HL-60 (cell line): ENCODE measurements around the gene OGN.

Experiments
- DNase-seq, 2 experiments: peaks; one replicate each; pipeline ENCODE4 v3.0.0-alpha.2; 2010 to 2020; ENCODE audit warnings: low read depth in 1 of 2, low spot score in 1 of 2
- H3K27ac ChIP-seq: fragments of 250-450 bp; sonication (Bioruptor Pico); replicated peaks from 2 replicates; pipeline ENCODE4 v1.5.1; 2020; ENCODE audit warnings: mild to moderate bottlenecking, moderate library complexity
- H3K27me3 ChIP-seq: fragments of 250-450 bp; sonication (Bioruptor Pico); 2 replicates; pipeline ENCODE4 v1.5.1; 2021; ENCODE audit warnings: mild to moderate bottlenecking, moderate library complexity; ENCODE audit not compliant: insufficient read depth, poor library complexity, severe bottlenecking
- H3K4me3 ChIP-seq: replicated peaks from 2 replicates; pipeline ENCODE4 v1.5.1; 2011; ENCODE audit warnings: mild to moderate bottlenecking, control low read depth, low read length; ENCODE audit not compliant: insufficient read depth
- CTCF ChIP-seq: IDR thresholded peaks from one replicate; pipeline ENCODE4 v1.5.1; 2011; ENCODE audit warnings: low read length, control low read depth, inconsistent platforms; ENCODE audit not compliant: insufficient read depth
- GABPA ChIP-seq: IDR thresholded peaks from 2 replicates; pipeline ENCODE4 v1.6.1; 2012; ENCODE audit warnings: low read depth
- POLR2AphosphoS5 ChIP-seq: IDR thresholded peaks from 2 replicates; pipeline ENCODE4 v1.6.1; 2012; ENCODE audit warnings: low read depth
- SPI1 ChIP-seq: IDR thresholded peaks from 2 replicates; pipeline ENCODE4 v1.6.1; 2012; ENCODE audit warnings: low read depth, mild to moderate bottlenecking, borderline replicate concordance
- TF ChIP-seq, protein P1 (sequence below): IDR thresholded peaks from 2 replicates; pipeline ENCODE4 v1.6.1; 2012; ENCODE audit warnings: low read depth; ENCODE audit not compliant: insufficient replicate concordance

The OGN gene

DNA sequence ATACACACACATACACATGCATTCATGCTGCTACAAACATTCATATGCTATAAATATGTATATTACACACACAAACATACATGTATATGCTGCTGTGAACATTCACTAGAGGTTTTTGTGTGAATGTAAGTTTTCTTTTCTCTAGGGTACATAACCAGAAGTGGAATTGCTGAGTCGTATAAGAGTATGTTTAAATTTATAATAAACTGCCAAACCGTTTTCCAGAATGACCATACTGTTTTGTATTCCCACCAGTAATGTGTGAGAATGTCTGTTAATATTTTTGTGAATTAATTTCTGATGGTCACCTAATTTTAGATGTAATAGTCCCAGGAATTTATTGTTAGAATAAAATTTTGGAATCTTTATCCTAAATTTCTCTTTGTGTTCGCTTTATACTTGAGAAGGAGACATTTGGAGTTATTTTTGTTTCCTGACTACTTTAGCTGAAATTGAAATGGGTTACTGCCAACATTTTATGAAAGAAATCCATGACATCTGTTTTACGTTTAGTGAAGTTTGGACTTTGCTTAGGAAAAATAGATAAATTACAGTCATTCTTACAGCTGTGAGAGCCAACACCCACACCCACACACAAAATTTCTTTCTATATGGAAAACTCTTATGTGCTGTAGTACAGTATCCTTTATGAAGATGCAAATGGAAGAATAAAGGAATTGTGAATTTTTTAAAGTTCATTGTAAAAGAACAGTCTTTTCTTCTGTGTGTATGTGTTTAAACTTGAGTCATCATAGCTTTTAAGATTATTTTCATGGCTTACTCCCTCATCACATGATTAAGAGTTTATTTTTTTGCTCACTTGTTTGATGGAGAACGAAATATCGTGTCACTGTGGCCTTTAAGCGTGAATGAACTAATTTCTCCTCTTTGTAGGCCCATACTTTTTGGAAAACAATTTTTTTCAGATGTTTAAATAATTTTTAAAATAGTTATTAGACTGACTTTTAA, 54.3 kb downstream of the OGN start:
- no peak overlapping the region for H3K27ac ChIP-seq
- H3K27me3 ChIP-seq: no peaks in the 10 kb centered on the region
- DNase-seq: no peak
- H3K4me3 ChIP-seq: no peak overlapping the region
- TF ChIP-seq SPI1 (no peak), POLR2AphosphoS5 (no peak), GABPA (no peak), CTCF (no peak)
- TF ChIP-seq, protein P1, sequence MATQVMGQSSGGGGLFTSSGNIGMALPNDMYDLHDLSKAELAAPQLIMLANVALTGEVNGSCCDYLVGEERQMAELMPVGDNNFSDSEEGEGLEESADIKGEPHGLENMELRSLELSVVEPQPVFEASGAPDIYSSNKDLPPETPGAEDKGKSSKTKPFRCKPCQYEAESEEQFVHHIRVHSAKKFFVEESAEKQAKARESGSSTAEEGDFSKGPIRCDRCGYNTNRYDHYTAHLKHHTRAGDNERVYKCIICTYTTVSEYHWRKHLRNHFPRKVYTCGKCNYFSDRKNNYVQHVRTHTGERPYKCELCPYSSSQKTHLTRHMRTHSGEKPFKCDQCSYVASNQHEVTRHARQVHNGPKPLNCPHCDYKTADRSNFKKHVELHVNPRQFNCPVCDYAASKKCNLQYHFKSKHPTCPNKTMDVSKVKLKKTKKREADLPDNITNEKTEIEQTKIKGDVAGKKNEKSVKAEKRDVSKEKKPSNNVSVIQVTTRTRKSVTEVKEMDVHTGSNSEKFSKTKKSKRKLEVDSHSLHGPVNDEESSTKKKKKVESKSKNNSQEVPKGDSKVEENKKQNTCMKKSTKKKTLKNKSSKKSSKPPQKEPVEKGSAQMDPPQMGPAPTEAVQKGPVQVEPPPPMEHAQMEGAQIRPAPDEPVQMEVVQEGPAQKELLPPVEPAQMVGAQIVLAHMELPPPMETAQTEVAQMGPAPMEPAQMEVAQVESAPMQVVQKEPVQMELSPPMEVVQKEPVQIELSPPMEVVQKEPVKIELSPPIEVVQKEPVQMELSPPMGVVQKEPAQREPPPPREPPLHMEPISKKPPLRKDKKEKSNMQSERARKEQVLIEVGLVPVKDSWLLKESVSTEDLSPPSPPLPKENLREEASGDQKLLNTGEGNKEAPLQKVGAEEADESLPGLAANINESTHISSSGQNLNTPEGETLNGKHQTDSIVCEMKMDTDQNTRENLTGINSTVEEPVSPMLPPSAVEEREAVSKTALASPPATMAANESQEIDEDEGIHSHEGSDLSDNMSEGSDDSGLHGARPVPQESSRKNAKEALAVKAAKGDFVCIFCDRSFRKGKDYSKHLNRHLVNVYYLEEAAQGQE: no peak

GRCh38 chr9:92345582-92345981, 58.8 kb downstream of the OGN start:
- DNase-seq: no peak
- Histone ChIP-seq H3K27ac (no peak overlapping the region), H3K4me3 (no peak overlapping the region), H3K27me3 (no peaks in the 10 kb centered on the region)
- TF ChIP-seq CTCF (no peak), POLR2AphosphoS5 (no peak), GABPA (no peak), SPI1 (no peak)
- TF ChIP-seq, protein P1: no peak

DNA sequence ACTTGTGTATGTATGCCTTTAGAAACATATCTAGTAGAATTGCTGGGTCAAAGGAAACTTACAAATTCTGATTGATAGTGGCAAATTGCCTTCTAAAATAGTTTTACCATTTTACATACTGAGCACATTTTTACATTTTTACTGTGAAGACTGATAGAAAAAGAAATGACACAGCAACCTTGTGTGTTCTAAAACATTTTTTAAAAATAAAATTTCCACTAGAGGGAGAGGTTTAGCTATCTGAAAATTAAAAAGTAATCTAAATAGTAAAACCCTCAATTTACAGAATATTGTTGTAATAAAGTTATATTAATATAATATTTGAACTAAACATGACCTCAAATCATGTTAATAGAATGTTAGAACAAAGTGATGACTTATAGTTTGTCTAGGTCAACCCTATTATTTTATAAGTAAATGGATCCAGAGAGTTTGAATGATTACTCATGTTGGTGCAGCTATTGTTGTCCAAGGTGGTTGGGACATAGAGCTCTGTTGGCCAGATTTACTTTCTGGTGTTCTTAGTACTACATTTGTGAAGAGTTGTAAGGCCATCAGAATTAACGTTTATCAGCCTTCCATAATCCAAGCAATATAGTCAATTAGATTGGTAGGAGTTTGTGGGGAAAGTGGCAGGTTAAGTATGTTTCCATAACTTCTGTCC, 61.4 kb downstream of the OGN start:
- Histone ChIP-seq H3K27ac (no peak overlapping the region), H3K27me3 (no peaks in the 10 kb centered on the region), H3K4me3 (no peak overlapping the region)
- TF ChIP-seq SPI1 (no peak), POLR2AphosphoS5 (no peak), GABPA (no peak), CTCF (no peak)
- TF ChIP-seq, protein P1: no peak
- no peak for DNase-seq
